GM12892 (cell line): ENCODE data around the gene ASTN2.

Experiments used
- POLR2A ChIP-seq: IDR thresholded peaks from 2 replicates; pipeline ENCODE4 v1.6.1; 2011; ENCODE audit warnings: low read depth, low read length, control low read depth
- POLR2AphosphoS5 ChIP-seq: IDR thresholded peaks from 2 replicates; pipeline ENCODE4 v1.6.1; 2011; ENCODE audit warnings: low read depth, low read length, control low read depth

DNA sequence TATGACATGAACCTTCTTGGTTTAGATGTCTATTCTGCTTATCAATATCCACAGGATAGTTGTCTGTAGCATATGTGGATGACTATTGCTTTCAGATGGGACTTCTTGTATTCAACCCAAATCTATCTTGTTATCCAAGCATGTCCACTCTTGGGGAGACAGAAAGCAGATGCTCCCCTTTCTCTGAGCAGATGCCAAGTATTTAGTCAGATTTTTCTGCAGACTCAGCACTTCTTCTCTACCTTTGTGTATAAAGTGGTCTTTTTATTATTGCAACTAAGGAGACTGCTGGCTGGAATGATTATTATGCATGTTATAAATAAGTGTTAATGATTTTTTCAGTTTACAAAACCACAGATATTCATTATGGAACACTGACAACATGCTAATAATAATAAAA, 45.1 kb upstream of the ASTN2 start:
- TF ChIP-seq POLR2AphosphoS5 (no peak), POLR2A (no peak)
